Tibial nerve (tissue), 4 donors: ENCODE results near the gene ZNF653. TPM values are rescaled to one million over a fixed set of nuclear protein-coding genes. Genes with fewer than 3 reads are reported as not detected.

ENCODE experiments used
- DNase-seq, 2 donors: peaks; one replicate each; pipeline ENCODE4 v3.0.0-alpha.2; 2019; ENCODE audit warnings: low spot score in 2 of 2
- H3K27ac ChIP-seq, 4 donors: fragments of 200-600 bp; sonication (generic) in 3 of 4; one replicate each; pipeline ENCODE4 v1.5.1; 2017 to 2019; ENCODE audit warnings: mild to moderate bottlenecking in 1 of 4
- H3K27me3 ChIP-seq, 2 donors: fragments of 200-600 bp; sonication (generic) in 1 of 2; one replicate each; pipeline versions ENCODE4 v1.5.1 to v1.6.0; 2017 to 2019
- H3K36me3 ChIP-seq, 3 donors: fragments of 200-600 bp; sonication (generic); one replicate each; pipeline ENCODE4 v1.5.1; 2018 to 2019
- H3K4me1 ChIP-seq, 4 donors: fragments of 200-600 bp; sonication (generic) in 3 of 4; one replicate each; pipeline ENCODE4 v1.5.1; 2017 to 2019
- H3K4me3 ChIP-seq, 4 donors: fragments of 200-600 bp; sonication (generic) in 3 of 4; one replicate each; pipeline ENCODE4 v1.5.1; 2017 to 2019; ENCODE audit warnings: mild to moderate bottlenecking in 1 of 4, moderate library complexity in 1 of 4
- H3K9me3 ChIP-seq, 4 donors: fragments of 200-600 bp; sonication (generic) in 3 of 4; one replicate each; pipeline ENCODE4 v1.5.1; 2017 to 2019
- EP300 ChIP-seq, 2 donors: sonication (generic); formaldehyde crosslinking; IDR thresholded peaks; one replicate each; pipeline ENCODE4 v1.6.1; 2017; ENCODE audit warnings: antibody characterized with exemption in 2 of 2, mild to moderate bottlenecking in 1 of 2
- POLR2A ChIP-seq, 2 donors: fragments of 450-650 bp; IDR thresholded peaks; one replicate each; pipeline ENCODE4 v1.6.1; 2017; ENCODE audit warnings: antibody characterized with exemption in 2 of 2, mild to moderate bottlenecking in 2 of 2, moderate library complexity in 2 of 2
- WGBS, 2 donors: methylation state at CpG; one replicate each; pipeline ENCODE4 v1.1.5; 2018; 5-methylcytosine and 5-hydroxymethylcytosine counted together
- total RNA-seq, 4 donors: library from RNA; depleted of rRNA; stranded (reverse); fragments of >200 nt; gene quantifications; one replicate each; pipeline ENCODE4 v1.1.0, GENCODE V29; 2016
- TF ChIP-seq, protein P1 (sequence below), 5 experiments: fragments of 200-600 bp in 3 of 5; fragments of 450-650 bp in 2 of 5; sonication (generic) in 3 of 5; IDR thresholded peaks; one replicate each; pipeline ENCODE4 v1.5.1; 2016 to 2019; ENCODE audit warnings: antibody characterized with exemption in 5 of 5, mild to moderate bottlenecking in 3 of 5, moderate library complexity in 2 of 5

The ZNF653 gene
- total RNA-seq, 4 donors from 2014 or later = 7.2 to 22.9 (median 11.7) TPM

DNA sequence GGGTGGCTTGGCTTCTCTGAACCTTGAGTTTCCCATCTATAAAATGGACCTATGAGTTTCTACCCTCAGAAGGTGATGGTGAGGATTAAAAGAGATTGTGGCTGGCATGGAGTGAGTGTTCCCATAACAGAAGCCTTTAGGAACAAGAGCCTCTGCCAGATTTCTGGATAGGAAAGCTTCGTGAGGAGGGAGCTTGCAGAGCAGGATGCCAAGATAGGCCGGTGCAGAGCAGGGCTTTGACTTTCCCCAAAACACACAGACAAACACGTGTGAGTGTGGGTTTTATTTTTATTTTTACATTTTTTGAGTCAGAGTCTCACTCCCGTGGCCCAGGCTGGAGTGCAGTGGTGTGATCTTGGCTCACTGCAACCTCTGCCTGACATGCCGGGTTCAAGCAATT, 29.3 kb upstream of the ZNF653 start:
- WGBS, 2 donors = 38 to 39% methylated on average over 5 of the region's 5 CpGs

DNA sequence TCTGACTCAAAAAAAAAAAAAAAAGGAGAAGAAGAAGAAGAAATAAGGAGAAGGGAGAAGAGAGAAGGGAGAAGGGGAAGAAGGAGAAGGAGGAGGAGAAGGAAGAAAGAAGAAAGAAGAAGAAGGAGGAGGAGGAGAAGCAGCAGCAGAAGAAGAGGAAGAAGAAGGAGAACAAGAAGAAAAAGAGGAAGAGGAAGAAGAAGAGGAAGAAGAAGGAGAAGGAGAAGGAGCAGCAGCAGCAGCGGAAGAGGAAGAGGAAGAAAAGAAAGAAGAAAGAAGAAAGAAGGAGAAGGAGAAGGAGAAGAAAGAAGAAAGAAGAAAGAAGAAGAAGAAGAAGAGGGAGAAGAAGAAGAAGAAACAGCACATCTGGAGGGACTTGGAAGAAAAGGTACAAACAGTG, 28.9 kb upstream of the ZNF653 start:
- H3K27ac ChIP-seq = peak overlapping the region in 2 of 4 donors; percentile 86 to 92
- no peaks in the 10 kb centered on the region for H3K9me3 ChIP-seq
- H3K36me3 ChIP-seq = no peaks in the 10 kb centered on the region
- DNase-seq = no peak
- H3K27me3 ChIP-seq = peaks cover 0 to 12% of the 10 kb centered on the region in 2 donors
- H3K4me1 ChIP-seq = peaks cover 0 to 40% (median 11%) of the 10 kb centered on the region in 4 donors
- TF ChIP-seq EP300 (IDR thresholded peaks at IDR 0.05) (no peak), POLR2A (IDR thresholded peaks at IDR 0.05) (no peak)
- TF ChIP-seq, protein P1, sequence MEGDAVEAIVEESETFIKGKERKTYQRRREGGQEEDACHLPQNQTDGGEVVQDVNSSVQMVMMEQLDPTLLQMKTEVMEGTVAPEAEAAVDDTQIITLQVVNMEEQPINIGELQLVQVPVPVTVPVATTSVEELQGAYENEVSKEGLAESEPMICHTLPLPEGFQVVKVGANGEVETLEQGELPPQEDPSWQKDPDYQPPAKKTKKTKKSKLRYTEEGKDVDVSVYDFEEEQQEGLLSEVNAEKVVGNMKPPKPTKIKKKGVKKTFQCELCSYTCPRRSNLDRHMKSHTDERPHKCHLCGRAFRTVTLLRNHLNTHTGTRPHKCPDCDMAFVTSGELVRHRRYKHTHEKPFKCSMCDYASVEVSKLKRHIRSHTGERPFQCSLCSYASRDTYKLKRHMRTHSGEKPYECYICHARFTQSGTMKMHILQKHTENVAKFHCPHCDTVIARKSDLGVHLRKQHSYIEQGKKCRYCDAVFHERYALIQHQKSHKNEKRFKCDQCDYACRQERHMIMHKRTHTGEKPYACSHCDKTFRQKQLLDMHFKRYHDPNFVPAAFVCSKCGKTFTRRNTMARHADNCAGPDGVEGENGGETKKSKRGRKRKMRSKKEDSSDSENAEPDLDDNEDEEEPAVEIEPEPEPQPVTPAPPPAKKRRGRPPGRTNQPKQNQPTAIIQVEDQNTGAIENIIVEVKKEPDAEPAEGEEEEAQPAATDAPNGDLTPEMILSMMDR (IDR thresholded peaks at IDR 0.05) = no peak
- no peak overlapping the region for H3K4me3 ChIP-seq
- whole genome bisulfite sequencing, 2 donors = 83 to 88% methylated on average over 1 of the region's 1 CpG

More for the DNA sequence above, 29.3 kb upstream of the ZNF653 start:
- Histone ChIP-seq H3K27me3 (peaks cover 0 to 16% of the 10 kb centered on the region in 2 donors), H3K9me3 (no peaks in the 10 kb centered on the region), H3K4me1 (peaks cover 0 to 40% (median 11%) of the 10 kb centered on the region in 4 donors), H3K27ac (peak overlapping the region; percentile 71 to 92 (median 85)), H3K4me3 (no peak overlapping the region), H3K36me3 (no peaks in the 10 kb centered on the region)
- no peak for DNase-seq
- TF ChIP-seq POLR2A (IDR thresholded peaks at IDR 0.05) (no peak), EP300 (IDR thresholded peaks at IDR 0.05) (no peak)
- TF ChIP-seq, protein P1 (IDR thresholded peaks at IDR 0.05) = no peak

DNA sequence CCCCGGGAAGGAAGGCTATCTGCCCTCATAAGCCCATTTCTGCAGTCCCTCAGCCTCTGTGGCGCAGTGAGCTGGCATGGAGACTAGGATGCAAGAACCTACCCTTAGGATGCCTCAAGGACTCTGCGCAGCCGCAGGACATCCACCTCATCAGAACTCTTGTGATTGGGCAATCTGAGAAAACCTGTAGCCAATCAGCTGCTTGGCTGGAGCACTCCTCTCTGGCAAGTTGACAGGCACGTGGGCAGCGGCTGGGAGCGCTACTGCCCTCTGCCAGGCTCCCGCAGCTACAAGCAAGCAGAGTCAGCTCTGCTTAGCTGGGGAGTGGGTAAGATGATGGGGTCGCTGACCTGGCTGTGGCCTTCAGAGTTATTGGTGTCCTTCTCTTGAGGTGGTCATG, 24.8 kb upstream of the ZNF653 start:
- Histone ChIP-seq H3K36me3 (peaks cover 0 to 7% (median 0%) of the 10 kb centered on the region in 3 donors), H3K4me1 (peaks cover 0 to 38% (median 13%) of the 10 kb centered on the region in 4 donors), H3K4me3 (no peak overlapping the region), H3K9me3 (no peaks in the 10 kb centered on the region), H3K27me3 (no peaks in the 10 kb centered on the region), H3K27ac (no peak overlapping the region)
- DNase-seq = peak in 1 of 2 donors; percentile 23
- TF ChIP-seq, protein P1 (IDR thresholded peaks at IDR 0.05) = no peak
- peak in 1 of 2 donors; percentile 6 for TF ChIP-seq EP300 (IDR thresholded peaks at IDR 0.05)
- 23 to 24% methylated on average over 7 to 9 of the region's 9 CpGs for WGBS, 2 donors

DNA sequence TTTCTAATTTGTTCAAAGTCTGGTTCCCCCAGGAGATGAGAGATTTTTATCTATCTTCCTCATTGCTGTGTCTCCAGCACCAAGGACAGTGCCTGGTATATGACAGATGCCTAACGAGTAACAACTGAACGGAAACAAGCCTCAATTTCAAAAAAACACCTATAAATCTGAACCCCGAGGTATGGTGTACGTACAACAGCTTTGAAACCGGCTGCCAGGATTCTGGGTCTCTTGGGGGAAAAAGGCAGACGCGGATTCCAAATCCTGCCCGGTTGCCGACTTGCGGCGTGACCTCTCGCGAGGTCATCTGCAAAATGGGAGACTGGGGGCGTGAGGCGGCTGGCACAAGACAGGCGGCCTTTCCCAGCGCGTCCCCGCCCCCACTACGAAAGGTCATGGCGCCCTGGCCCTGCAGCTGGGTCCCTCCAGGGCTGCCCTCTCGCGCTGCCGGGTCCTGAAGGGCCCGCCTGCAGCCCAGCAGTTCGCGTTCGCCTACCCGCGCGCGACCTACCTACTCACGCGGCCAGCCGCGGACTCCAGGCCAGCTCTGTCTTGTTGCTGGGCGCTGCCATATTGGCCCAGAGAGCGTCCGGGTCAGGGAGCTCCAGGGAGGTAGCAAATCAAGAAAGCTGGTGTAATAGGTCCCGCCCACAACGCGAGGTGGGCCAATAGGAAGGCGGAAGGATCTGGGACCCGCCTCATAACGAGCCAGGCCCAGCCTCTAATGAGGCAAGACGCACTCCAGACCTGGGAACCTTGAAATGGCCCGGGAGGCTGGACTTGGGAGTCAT, 23.1 kb upstream of the ZNF653 start, which contains the start of gene ECSIT:
ECSIT (minus strand) TSS at position 584 of the 791 bp plus-strand sequence. CDS start 9,964 bp downstream, outside the sequence.
- Histone ChIP-seq H3K9me3 (no peaks in the 10 kb centered on the region), H3K4me1 (peaks cover 0 to 33% (median 12%) of the 10 kb centered on the region in 4 donors), H3K36me3 (peaks cover 0 to 24% (median 0%) of the 10 kb centered on the region in 3 donors), H3K4me3 (peak within 1 kb of the TSS; percentile 78 to 92 (median 84)), H3K27ac (peak within 1 kb of the TSS; percentile 60 to 89 (median 87)), H3K27me3 (no peaks in the 10 kb centered on the region)
- peak; percentile 96 to 98 for DNase-seq
- 0 to 1% methylated on average over 22 of the region's 47 CpGs for WGBS, 2 donors
- TF ChIP-seq, protein P1 (IDR thresholded peaks at IDR 0.05) = peak in 2 of 5 experiments; percentile 10 to 16
- TF ChIP-seq EP300 (IDR thresholded peaks at IDR 0.05) = peak; percentile 41 to 84
- TF ChIP-seq POLR2A (IDR thresholded peaks at IDR 0.05) = peak in 1 of 2 donors; percentile 48

DNA sequence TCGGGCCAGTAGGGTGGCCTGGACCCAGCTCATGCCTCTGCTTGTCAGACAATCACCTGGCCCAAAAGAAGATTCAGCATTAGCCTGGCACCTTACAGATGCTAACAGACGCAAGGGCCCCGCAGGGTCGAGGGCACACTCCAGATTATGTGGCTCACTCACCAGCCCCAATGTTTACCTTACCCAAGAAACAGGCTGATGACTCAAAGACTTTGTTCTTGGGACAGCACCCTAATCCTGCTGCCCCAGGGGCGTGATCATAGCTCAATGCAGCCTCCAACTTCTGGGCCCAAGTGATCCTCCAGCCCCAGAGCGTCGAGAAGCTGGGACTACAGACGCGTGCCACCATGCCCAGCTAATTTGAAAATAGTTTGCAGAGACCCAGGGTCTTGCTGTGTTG, 13.5 kb upstream of the ZNF653 start:
- TF ChIP-seq, protein P1 (IDR thresholded peaks at IDR 0.05) = no peak
- no peak for TF ChIP-seq POLR2A (IDR thresholded peaks at IDR 0.05)
- no peak for TF ChIP-seq EP300 (IDR thresholded peaks at IDR 0.05)
- Histone ChIP-seq H3K27ac (no peak overlapping the region), H3K9me3 (no peaks in the 10 kb centered on the region), H3K4me1 (no peaks in the 10 kb centered on the region), H3K4me3 (no peak overlapping the region), H3K36me3 (peaks cover 0 to 80% (median 6%) of the 10 kb centered on the region in 3 donors), H3K27me3 (no peaks in the 10 kb centered on the region)
- 92 to 98% methylated on average over 7 to 9 of the region's 9 CpGs for WGBS, 2 donors
- DNase-seq = no peak
